Measurements from ENCODE around the gene PLEKHF1.

GRCh38 chr19:29672933-29673336 is 7.7 kb downstream of the PLEKHF1 start:
- TF ChIP-seq, protein P1, sequence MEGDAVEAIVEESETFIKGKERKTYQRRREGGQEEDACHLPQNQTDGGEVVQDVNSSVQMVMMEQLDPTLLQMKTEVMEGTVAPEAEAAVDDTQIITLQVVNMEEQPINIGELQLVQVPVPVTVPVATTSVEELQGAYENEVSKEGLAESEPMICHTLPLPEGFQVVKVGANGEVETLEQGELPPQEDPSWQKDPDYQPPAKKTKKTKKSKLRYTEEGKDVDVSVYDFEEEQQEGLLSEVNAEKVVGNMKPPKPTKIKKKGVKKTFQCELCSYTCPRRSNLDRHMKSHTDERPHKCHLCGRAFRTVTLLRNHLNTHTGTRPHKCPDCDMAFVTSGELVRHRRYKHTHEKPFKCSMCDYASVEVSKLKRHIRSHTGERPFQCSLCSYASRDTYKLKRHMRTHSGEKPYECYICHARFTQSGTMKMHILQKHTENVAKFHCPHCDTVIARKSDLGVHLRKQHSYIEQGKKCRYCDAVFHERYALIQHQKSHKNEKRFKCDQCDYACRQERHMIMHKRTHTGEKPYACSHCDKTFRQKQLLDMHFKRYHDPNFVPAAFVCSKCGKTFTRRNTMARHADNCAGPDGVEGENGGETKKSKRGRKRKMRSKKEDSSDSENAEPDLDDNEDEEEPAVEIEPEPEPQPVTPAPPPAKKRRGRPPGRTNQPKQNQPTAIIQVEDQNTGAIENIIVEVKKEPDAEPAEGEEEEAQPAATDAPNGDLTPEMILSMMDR (IDR thresholded peaks at IDR 0.05), result no peak
- TF ChIP-seq POLR2A (IDR thresholded peaks at IDR 0.05) (no peak), POLR2AphosphoS5 (IDR thresholded peaks at IDR 0.05) (no peak)

Measured in gastroesophageal sphincter (tissue), 3 donors.